Thoracic aorta (tissue), 2 donors: Measurements from ENCODE around the gene RPL18A. TPM values are rescaled to one million over a fixed set of nuclear protein-coding genes. Genes with fewer than 3 reads are reported as not detected.
A peak's percentile ranks its signal among the peaks of the same experiment; 100 is the strongest.

ENCODE experiments used
- ATAC-seq: fragments of 150-250 bp; one replicate; pipeline ENCODE4 v1.8.0; 2017; ENCODE audit warnings: low read depth; ENCODE audit not compliant: insufficient number of reproducible peaks, low FRiP score
- DNase-seq: peaks from one replicate; pipeline ENCODE4 v3.0.0-alpha.2; 2020; ENCODE audit warnings: low spot score
- H3K27ac ChIP-seq, 2 donors: fragments of 200-600 bp; sonication (generic); 1 replicate in 1 of 2; 2 replicates in 1 of 2; pipeline ENCODE4 v1.5.1; 2016; ENCODE audit warnings: mild to moderate bottlenecking in 2 of 2, moderate library complexity in 2 of 2
- H3K27me3 ChIP-seq: fragments of 200-600 bp; sonication (generic); replicated peaks from 2 replicates; pipeline ENCODE4 v1.6.0; 2016; ENCODE audit warnings: mild to moderate bottlenecking; ENCODE audit not compliant: insufficient read depth
- H3K36me3 ChIP-seq: fragments of 200-600 bp; sonication (generic); one replicate; pipeline ENCODE4 v1.5.1; 2016
- H3K4me1 ChIP-seq, 2 donors: fragments of 200-600 bp; sonication (generic); 1 replicate in 1 of 2; 2 replicates in 1 of 2; pipeline versions ENCODE4 v1.5.1 to v1.6.0; 2016; ENCODE audit warnings: low read depth in 2 of 2, mild to moderate bottlenecking in 1 of 2; ENCODE audit not compliant: control insufficient read depth in 1 of 2
- H3K4me3 ChIP-seq: fragments of 200-600 bp; sonication (generic); 2 replicates; pipeline ENCODE4 v1.5.1; 2016; ENCODE audit warnings: mild to moderate bottlenecking
- H3K9me3 ChIP-seq: fragments of 200-600 bp; sonication (generic); 2 replicates; pipeline ENCODE4 v1.5.1; 2016
- CTCF ChIP-seq: fragments of 200-600 bp; sonication (generic); IDR thresholded peaks from one replicate; pipeline ENCODE4 v1.5.1; 2019; ENCODE audit warnings: antibody characterized with exemption
- total RNA-seq, 2 donors: library from RNA; depleted of rRNA; stranded (reverse); fragments of >200 nt; gene quantifications; one replicate each; pipeline versions ENCODE4 v1.1.0 to v1.2.3, GENCODE V29; 2016

RPL18A gene
- total RNA-seq, 2 donors from 2014 or later = 718 to 766 TPM

GRCh38 chr19:17861542-17862402, 2.1 kb downstream of the RPL18A start:
- H3K4me1 ChIP-seq = peaks cover 11 to 23% of the 10 kb centered on the region in 2 donors
- H3K27me3 ChIP-seq = no peaks in the 10 kb centered on the region
- ATAC-seq (no peak), DNase-seq (no peak)
- no peak overlapping the region for H3K27ac ChIP-seq
- peaks cover 34% of the 10 kb centered on the region for H3K36me3 ChIP-seq
- no peaks in the 10 kb centered on the region for H3K9me3 ChIP-seq
- TF ChIP-seq CTCF = no peak
- H3K4me3 ChIP-seq = peak overlapping the region; percentile 96

- peaks cover 11 to 23% of the 10 kb centered on the region in 2 donors for H3K4me1 ChIP-seq
- TF ChIP-seq CTCF = no peak
- H3K4me3 ChIP-seq = no peak overlapping the region
- peaks cover 34% of the 10 kb centered on the region for H3K36me3 ChIP-seq
- ATAC-seq (no peak), DNase-seq (no peak)
- H3K9me3 ChIP-seq = no peaks in the 10 kb centered on the region
- H3K27me3 ChIP-seq = no peaks in the 10 kb centered on the region
- H3K27ac ChIP-seq = no peak overlapping the region
These were observed 3.2 kb downstream of the RPL18A start for GRCh38 chr19:17862711-17863519.

GRCh38 chr19:17863520-17864182, 3.9 kb downstream of the RPL18A start:
- TF ChIP-seq CTCF = no peak
- DNase-seq = no peak
- H3K36me3 ChIP-seq = peaks cover 34% of the 10 kb centered on the region

GRCh38 chr19:17865364-17866311, 5.9 kb downstream of the RPL18A start:
- H3K36me3 ChIP-seq = peaks cover 34% of the 10 kb centered on the region
- H3K27ac ChIP-seq = no peak overlapping the region
- H3K9me3 ChIP-seq = no peaks in the 10 kb centered on the region
- DNase-seq = no peak
- H3K27me3 ChIP-seq = no peaks in the 10 kb centered on the region
- no peak for TF ChIP-seq CTCF
- H3K4me3 ChIP-seq = no peak overlapping the region
- H3K4me1 ChIP-seq = peaks cover 9 to 14% of the 10 kb centered on the region in 2 donors
- ATAC-seq = no peak

More at GRCh38 chr19:17863520-17864182, 3.9 kb downstream of the RPL18A start:
- no peak overlapping the region for H3K27ac ChIP-seq
- peaks cover 11 to 23% of the 10 kb centered on the region in 2 donors for H3K4me1 ChIP-seq
- no peaks in the 10 kb centered on the region for H3K9me3 ChIP-seq
- no peaks in the 10 kb centered on the region for H3K27me3 ChIP-seq
- no peak for ATAC-seq
- H3K4me3 ChIP-seq = no peak overlapping the region
